Heart right ventricle (tissue), 16 donors: ENCODE measurements around the gene GRIN2C. TPM values are rescaled to one million over a fixed set of nuclear protein-coding genes. Genes with fewer than 3 reads are reported as not detected.
A peak's percentile ranks its signal among the peaks of the same experiment; 100 is the strongest.

Experiments used
- ATAC-seq, 8 donors: fragments of 200-7000 bp; cut with Tn5 transposase; one replicate each; pipeline ENCODE4 v1.9.1; 2020; ENCODE audit warnings: mild to moderate bottlenecking in 8 of 8, moderate library complexity in 8 of 8, moderate number of reproducible peaks in 1 of 8
- DNase-seq, 2 donors: peaks; one replicate each; pipeline ENCODE4 v3.0.0-alpha.2; 2020
- H3K27ac ChIP-seq, 10 donors: fragments of 200-600 bp; sonication (generic) in 2 of 10; one replicate each; pipeline versions ENCODE4 v1.5.0 to v1.8.0; 2020 to 2022; ENCODE audit warnings: mild to moderate bottlenecking in 3 of 10
- H3K27me3 ChIP-seq, 7 donors: fragments of 200-600 bp; one replicate each; pipeline ENCODE4 v1.8.0; 2021 to 2022; ENCODE audit warnings: mild to moderate bottlenecking in 2 of 7
- H3K36me3 ChIP-seq, 9 donors: fragments of 200-600 bp; sonication (generic) in 1 of 9; one replicate each; pipeline versions ENCODE4 v1.5.0 to v1.8.0; 2020 to 2022; ENCODE audit warnings: mild to moderate bottlenecking in 2 of 9
- H3K4me1 ChIP-seq, 9 donors: fragments of 200-600 bp; sonication (generic) in 1 of 9; one replicate each; pipeline versions ENCODE4 v1.5.0 to v1.8.0; 2020 to 2022; ENCODE audit warnings: mild to moderate bottlenecking in 4 of 9
- H3K4me3 ChIP-seq, 10 donors: fragments of 200-600 bp; sonication (generic) in 2 of 10; one replicate each; pipeline versions ENCODE4 v1.5.0 to v1.8.0; 2020 to 2022; ENCODE audit warnings: mild to moderate bottlenecking in 7 of 10, moderate library complexity in 2 of 10
- H3K9me3 ChIP-seq, 11 donors: fragments of 200-600 bp in 10 of 11; sonication (generic) in 2 of 11; one replicate each; pipeline versions ENCODE4 v1.5.0 to v1.8.0; 2013 to 2022; ENCODE audit warnings: mild to moderate bottlenecking in 2 of 11, control low read depth in 1 of 11, moderate library complexity in 1 of 11
- WGBS, 2 donors: extraction: QIAGEN DNeasy Blood & Tissue Kit; methylation state at CpG; one replicate each; pipeline ENCODE4 v1.1.7; 2013; ENCODE audit warnings: inconsistent platforms in 1 of 2; 5-methylcytosine and 5-hydroxymethylcytosine counted together
- intact Hi-C, 10 donors: fragments of 100-400 bp; cut with DNase I; formaldehyde crosslinking; loops; one replicate each; pipeline versions ENCODE4 v1.11.1 to v1.14.2; 2022
- polyA plus RNA-seq, 2 donors: library from polyadenylated mRNA; stranded (reverse); fragments of 200-250 nt; gene quantifications; one replicate each; pipeline ENCODE4 v1.2.3, GENCODE V29; 2013
- total RNA-seq, 10 donors: library from RNA; stranded (reverse); fragmentation: NEBNext Ultra II Directional in 3 of 10; extraction: Animal tissue kit (Norgen Biotek cat#: 25700) in 3 of 10; gene quantifications; one replicate each; pipeline versions ENCODE4 v1.2.1 to v1.2.4, GENCODE V29; 2021 to 2023
- TF ChIP-seq, protein P1 (sequence below), 9 donors: fragments of 200-600 bp; sonication (generic) in 2 of 9; IDR thresholded peaks; one replicate each; pipeline versions ENCODE4 v1.5.0 to v1.8.0; 2021 to 2022; ENCODE audit warnings: antibody characterized with exemption in 9 of 9, mild to moderate bottlenecking in 5 of 9, moderate library complexity in 1 of 9
- donor health status: Arrhythmogenic right ventricular cardiomyopathy.
- donor health status: ischemic (EF 13 %, LVEDD 7.1; RV severe dilation, severe dysfunction).
- donor health status: healthy with polysubstance abuse.
- donor health status: DM: no; HTN: yes; CAD: no.
- donor health status: DM: no; HTN: no; CAD: no.
- donor health status: ischemic (EF 25% LVEDD 6.9; RV normal size, moderate dysfunction).
- donor health status: ischemic (EF 25% LVEDD 5.7; RV mildly dilated, moderate dysfunction).
- donor health status: healthy.
- donor health status: DM: yes; HTN: yes; CAD: no.
- donor health status: Ischemic cardiomyopathy.
- donor health status: ischemic (EF 35%, LVEDD 5.7; RV mildly dilated, moderate dysfunction).
- donor health status: nonischemic (EF 11% LVEDD 7.7; RV severe dilation, severe dysfunction).
- donor health status: DM: yes; HTN: yes; CAD: no.
- donor health status: PGD.
- donor health status: ischemic (EF 29% LVEDD 5.4; RV normal size, mild dysfunction).
- donor health status: nonischemic (EF 23%, LVEDD 6.1; RV moderate dilation, normal function).

Gene GRIN2C
- total and polyA plus RNA-seq, 12 donors = 0.13 to 0.66 (median 0.31) TPM

DNA sequence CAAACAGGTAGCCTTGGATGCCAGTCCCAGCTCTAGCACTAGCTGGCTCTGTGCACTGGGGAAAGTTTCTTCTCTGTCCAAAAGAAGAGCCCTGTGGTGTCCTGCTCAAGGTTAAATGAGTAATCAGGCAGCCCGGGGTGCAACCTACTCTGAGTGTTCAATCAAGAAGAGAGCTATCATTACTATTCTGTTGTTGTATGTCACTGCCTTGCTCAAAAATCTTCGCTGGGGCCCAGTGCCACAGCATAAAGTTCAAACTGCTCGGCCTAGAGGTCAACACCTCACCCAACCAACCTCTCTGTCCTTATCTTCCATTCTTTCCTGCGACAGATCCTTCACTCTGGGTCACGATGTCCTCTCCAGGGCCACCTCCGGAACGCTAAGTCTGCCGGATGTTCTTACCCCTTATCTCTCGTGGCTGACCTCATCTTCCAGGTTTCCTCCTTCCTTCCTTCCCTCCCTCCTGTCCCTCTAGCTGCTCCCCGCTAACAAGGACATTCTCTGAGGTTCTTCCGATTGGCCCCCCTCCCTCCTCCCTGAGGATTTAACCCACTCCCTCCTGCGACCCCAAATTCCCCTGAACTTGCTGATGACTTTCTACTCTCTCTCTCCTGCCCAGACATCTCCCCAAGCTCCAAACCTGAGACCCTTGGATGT, 8.7 kb upstream of the GRIN2C start:
- Histone ChIP-seq H3K36me3 (peaks cover 0 to 5% (median 0%) of the 10 kb centered on the region in 9 donors), H3K4me3 (no peak overlapping the region), H3K27ac (no peak overlapping the region), H3K4me1 (peaks cover 4 to 20% (median 13%) of the 10 kb centered on the region in 9 donors), H3K27me3 (no peaks in the 10 kb centered on the region), H3K9me3 (no peaks in the 10 kb centered on the region)
- DNase-seq = no peak
- ATAC-seq = no peak
- intact Hi-C loops = loop anchor here in 6 of 10 donors (10.0 kb wide), 2 partner anchors 124 to 214 kb away; partner anchors contain the start of gene NHERF1 (in 1 of the 6)
- 46 to 51% methylated on average over 12 of the region's 12 CpGs for whole genome bisulfite sequencing, 2 donors
- TF ChIP-seq, protein P1, sequence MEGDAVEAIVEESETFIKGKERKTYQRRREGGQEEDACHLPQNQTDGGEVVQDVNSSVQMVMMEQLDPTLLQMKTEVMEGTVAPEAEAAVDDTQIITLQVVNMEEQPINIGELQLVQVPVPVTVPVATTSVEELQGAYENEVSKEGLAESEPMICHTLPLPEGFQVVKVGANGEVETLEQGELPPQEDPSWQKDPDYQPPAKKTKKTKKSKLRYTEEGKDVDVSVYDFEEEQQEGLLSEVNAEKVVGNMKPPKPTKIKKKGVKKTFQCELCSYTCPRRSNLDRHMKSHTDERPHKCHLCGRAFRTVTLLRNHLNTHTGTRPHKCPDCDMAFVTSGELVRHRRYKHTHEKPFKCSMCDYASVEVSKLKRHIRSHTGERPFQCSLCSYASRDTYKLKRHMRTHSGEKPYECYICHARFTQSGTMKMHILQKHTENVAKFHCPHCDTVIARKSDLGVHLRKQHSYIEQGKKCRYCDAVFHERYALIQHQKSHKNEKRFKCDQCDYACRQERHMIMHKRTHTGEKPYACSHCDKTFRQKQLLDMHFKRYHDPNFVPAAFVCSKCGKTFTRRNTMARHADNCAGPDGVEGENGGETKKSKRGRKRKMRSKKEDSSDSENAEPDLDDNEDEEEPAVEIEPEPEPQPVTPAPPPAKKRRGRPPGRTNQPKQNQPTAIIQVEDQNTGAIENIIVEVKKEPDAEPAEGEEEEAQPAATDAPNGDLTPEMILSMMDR (IDR thresholded peaks at IDR 0.05) = no peak

DNA sequence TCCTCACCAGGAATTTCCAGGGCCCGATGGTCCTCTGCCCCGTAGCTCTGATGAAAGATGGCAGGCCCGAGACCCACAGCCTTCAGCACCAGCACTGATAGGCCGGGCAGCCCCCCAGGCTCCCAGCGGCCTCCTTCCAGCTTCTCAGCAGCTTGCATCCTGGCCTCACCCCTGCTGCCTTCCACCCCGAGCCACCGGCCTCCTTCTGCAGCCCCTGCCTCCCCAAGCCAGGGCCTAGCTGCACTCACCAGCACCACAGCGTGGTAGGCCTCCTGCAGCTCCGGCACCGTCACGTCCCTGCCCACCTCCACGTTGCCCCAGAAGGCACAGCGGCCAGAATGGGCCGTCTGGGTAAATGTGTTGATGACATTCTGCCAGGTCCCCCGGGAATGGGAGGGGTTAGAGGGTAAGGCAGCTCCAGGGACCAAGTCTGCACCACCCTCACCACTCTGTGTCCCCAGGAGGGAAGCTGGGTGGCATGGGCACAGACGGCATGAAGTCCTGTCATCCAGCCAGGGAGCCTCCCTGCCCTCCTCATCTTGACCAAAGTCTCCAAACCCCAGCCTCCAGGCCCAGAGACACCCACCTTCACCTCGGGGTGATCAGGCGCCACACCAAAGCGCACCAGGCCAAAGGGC, 6.6 kb upstream of the GRIN2C start:
- intact Hi-C loops = loop anchor here in 6 of 10 donors (10.0 kb wide), 2 partner anchors 122 to 212 kb away; partner anchors contain the start of gene NHERF1 (in 1 of the 6)
- WGBS, 2 donors = 79 to 80% methylated on average over 19 of the region's 19 CpGs
- ATAC-seq = no peak
- H3K9me3 ChIP-seq = no peaks in the 10 kb centered on the region
- H3K4me1 ChIP-seq = peaks cover 6 to 20% (median 10%) of the 10 kb centered on the region in 9 donors
- H3K36me3 ChIP-seq = peaks cover 0 to 5% (median 0%) of the 10 kb centered on the region in 9 donors
- peaks cover 0 to 14% (median 10%) of the 10 kb centered on the region in 7 donors for H3K27me3 ChIP-seq
- no peak overlapping the region for H3K4me3 ChIP-seq
- DNase-seq = no peak
- TF ChIP-seq, protein P1 (IDR thresholded peaks at IDR 0.05) = no peak
- H3K27ac ChIP-seq = no peak overlapping the region

DNA sequence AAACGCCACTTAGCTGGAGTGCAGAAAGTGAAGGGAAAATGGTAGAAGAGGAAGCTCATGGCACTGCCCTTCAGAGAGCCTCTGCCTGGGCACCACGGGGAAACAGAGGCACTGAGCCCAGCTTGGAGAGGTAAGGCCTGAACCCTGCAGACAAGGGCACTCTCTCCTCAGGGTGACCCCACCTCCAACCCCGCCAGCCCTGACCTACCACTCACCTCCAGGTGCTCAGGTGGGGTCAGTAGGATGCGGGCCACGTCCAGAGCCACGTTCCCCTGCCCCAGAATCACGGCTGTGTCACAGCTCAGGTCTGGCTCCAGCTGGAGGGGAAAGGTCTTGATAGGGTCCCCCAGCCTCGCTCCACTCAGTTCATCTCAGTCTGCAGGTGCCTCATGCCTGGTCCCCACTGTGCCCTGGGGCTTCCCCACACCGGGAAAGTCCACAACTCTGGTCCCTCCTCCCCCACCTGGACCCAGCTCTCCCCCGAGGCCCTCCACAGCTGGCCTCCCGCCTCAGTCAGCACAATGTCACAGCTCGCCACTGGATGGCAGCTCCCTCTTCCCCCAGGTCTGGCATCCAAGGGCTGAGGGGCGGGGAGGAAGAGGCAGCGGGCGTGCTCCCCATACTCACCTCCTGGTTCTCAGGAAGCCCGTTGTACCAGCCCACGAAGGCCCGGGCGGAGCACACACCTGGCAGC, 6.0 kb upstream of the GRIN2C start:
- Histone ChIP-seq H3K27me3 (peaks cover 6 to 20% (median 16%) of the 10 kb centered on the region in 7 donors), H3K27ac (no peak overlapping the region), H3K9me3 (no peaks in the 10 kb centered on the region), H3K4me1 (peaks cover 7 to 26% (median 16%) of the 10 kb centered on the region in 9 donors), H3K4me3 (no peak overlapping the region), H3K36me3 (peaks cover 0 to 5% (median 0%) of the 10 kb centered on the region in 9 donors)
- DNase-seq (no peak), ATAC-seq (no peak)
- TF ChIP-seq, protein P1 (IDR thresholded peaks at IDR 0.05) = no peak
- intact Hi-C loops = loop anchor here in 8 of 10 donors (1.0 to 10.0 kb wide), 7 partner anchors 73 to 211 kb away; partner anchors contain the start of gene NHERF1 (in 1 of the 8)
- whole genome bisulfite sequencing, 2 donors = 81 to 85% methylated on average over 19 of the region's 19 CpGs

DNA sequence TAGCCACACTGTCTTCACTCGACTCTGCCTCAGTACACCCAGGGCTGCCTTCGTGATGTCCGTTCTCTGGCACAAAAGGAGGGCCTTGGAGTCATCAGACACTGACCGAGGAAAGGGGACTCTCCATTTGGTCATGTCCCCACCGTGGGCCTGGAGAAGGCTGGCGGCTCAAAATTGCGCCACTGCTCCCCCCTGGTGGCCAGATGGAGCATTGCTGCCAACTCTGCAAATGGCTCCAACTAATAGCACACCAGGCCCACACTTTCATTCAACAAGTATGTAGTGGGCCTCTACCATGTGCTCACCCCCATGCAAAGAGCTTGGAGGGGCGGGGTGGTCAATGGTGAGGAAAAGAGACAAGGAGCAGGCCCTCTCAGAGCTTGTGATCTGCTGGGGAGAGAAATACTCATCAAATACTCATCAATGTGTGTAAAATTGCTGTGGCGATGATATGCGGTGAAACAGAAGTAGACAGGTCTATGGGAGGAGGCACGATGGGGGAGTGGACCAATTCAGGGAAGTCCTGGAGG, 5.2 kb upstream of the GRIN2C start:
- Histone ChIP-seq H3K9me3 (no peaks in the 10 kb centered on the region), H3K4me1 (peaks cover 9 to 33% (median 23%) of the 10 kb centered on the region in 9 donors), H3K4me3 (no peak overlapping the region), H3K36me3 (peaks cover 0 to 5% (median 0%) of the 10 kb centered on the region in 9 donors), H3K27me3 (peaks cover 13 to 28% (median 23%) of the 10 kb centered on the region in 7 donors), H3K27ac (no peak overlapping the region)
- TF ChIP-seq, protein P1 (IDR thresholded peaks at IDR 0.05) = peak; percentile 87 to 98 (median 96)
- peak; percentile 71 to 79 for DNase-seq
- ATAC-seq = peak; percentile 18 to 78 (median 64)
- intact Hi-C loops = loop anchor here (1.0 to 10.0 kb wide), 10 partner anchors 72 to 210 kb away; partner anchors contain the start of gene NHERF1 (in 2 of the 10)
- 24 to 25% methylated on average over 11 of the region's 11 CpGs for WGBS, 2 donors
